K562 (cell line): Measurements from ENCODE around the gene HP. TPM values are rescaled to one million over a fixed set of nuclear protein-coding genes. Genes with fewer than 3 reads are reported as not detected.

Experiments used
- CBX1 ChIP-seq: sonication (generic); IDR thresholded peaks from 2 replicates; pipeline ENCODE4 v1.6.1; 2016; ENCODE audit warnings: antibody characterized with exemption, low read depth, mild to moderate bottlenecking
- CEBPB ChIP-seq: fragments of 450-650 bp; IDR thresholded peaks from 2 replicates; pipeline ENCODE4 v1.6.1; 2016; ENCODE audit warnings: missing genetic modification characterization, missing compliant biosample characterization
- CHD1 ChIP-seq: fragments of 200-600 bp; sonication (generic); IDR thresholded peaks from one replicate; pipeline ENCODE4 v1.6.1; 2012; ENCODE audit warnings: mild to moderate bottlenecking, moderate library complexity, low read length, inconsistent platforms
- CHD4 ChIP-seq: fragments of 200-600 bp; sonication (generic); IDR thresholded peaks from 3 replicates; pipeline ENCODE4 v1.6.1; 2012; ENCODE audit warnings: low read depth, mild to moderate bottlenecking, mixed read lengths, low read length, inconsistent platforms; ENCODE audit not compliant: insufficient read depth, insufficient replicate concordance, poor library complexity, severe bottlenecking
- CREBBP ChIP-seq: IDR thresholded peaks from one replicate; pipeline ENCODE4 v1.6.1; 2012; ENCODE audit warnings: low read depth, mild to moderate bottlenecking, control low read depth, inconsistent platforms, low read length
- ESRRA ChIP-seq: fragments of 450-650 bp; IDR thresholded peaks from 2 replicates; pipeline ENCODE4 v1.6.1; 2014; ENCODE audit warnings: low read depth, mild to moderate bottlenecking, moderate library complexity, borderline replicate concordance
- GATAD2B ChIP-seq: fragments of 450-650 bp; IDR thresholded peaks from 2 replicates; pipeline ENCODE4 v1.6.1; 2017; ENCODE audit warnings: mild to moderate bottlenecking, borderline replicate concordance
- KDM4B ChIP-seq, 2 experiments: fragments of 450-650 bp in 1 of 2; sonication (generic) in 1 of 2; IDR thresholded peaks; 2 replicates each; pipeline ENCODE4 v1.6.1; 2016 to 2017; ENCODE audit warnings: borderline replicate concordance in 2 of 2, antibody characterized with exemption in 1 of 2, low read depth in 1 of 2, mild to moderate bottlenecking in 1 of 2
- MCM2 ChIP-seq: fragments of 450-650 bp; IDR thresholded peaks from 2 replicates; pipeline ENCODE4 v1.6.1; 2017; ENCODE audit warnings: low read depth, mild to moderate bottlenecking
- PHB2 ChIP-seq: fragments of 450-650 bp; IDR thresholded peaks from 2 replicates; pipeline ENCODE4 v1.6.1; 2017; ENCODE audit warnings: low read depth
- SMARCA5 ChIP-seq: fragments of 450-650 bp; IDR thresholded peaks from 2 replicates; pipeline ENCODE4 v1.6.1; 2016
- SP2 ChIP-seq: IDR thresholded peaks from 2 replicates; pipeline ENCODE4 v1.6.1; 2011; ENCODE audit warnings: mild to moderate bottlenecking, low read depth, low read length, moderate library complexity; ENCODE audit not compliant: poor library complexity, severe bottlenecking; ENCODE audit errors: extremely low read depth
- ZFX ChIP-seq: sonication (generic); formaldehyde crosslinking; IDR thresholded peaks from 2 replicates; pipeline ENCODE4 v1.8.0; 2022; ENCODE audit warnings: mild to moderate bottlenecking, missing genetic modification reagents, moderate library complexity
- ZNF175 ChIP-seq: fragments of 200-800 bp; sonication (Bioruptor generic); IDR thresholded peaks from 2 replicates; pipeline ENCODE4 v1.6.1; 2016; ENCODE audit warnings: low read depth, mild to moderate bottlenecking, missing genetic modification characterization, missing compliant biosample characterization
- ZNF24 ChIP-seq: fragments of 450-650 bp; IDR thresholded peaks from 2 replicates; pipeline ENCODE4 v1.6.1; 2016
- ZNF561 ChIP-seq: fragments of 450-650 bp; formaldehyde crosslinking; conservative IDR thresholded peaks from 2 replicates; pipeline ENCODE4 v1.4.0; 2020; ENCODE audit warnings: mild to moderate bottlenecking, moderate library complexity
- polyA plus RNA-seq, 8 experiments: library from polyadenylated mRNA; depleted of rRNA in 4 of 8; stranded (reverse) in 5 of 8; unstranded in 3 of 8; fragments of >200 nt; fragmentation: Nextera tagmentation in 2 of 8; fragmentation: Illumina TruSeq in 1 of 8; extraction: Ambion mirVana in 2 of 8; extraction: Trizol in 1 of 8; gene quantifications; 2 replicates each; pipeline versions ENCODE4 v1.2.1 to v1.2.3, GENCODE V29; 2011 to 2014; ENCODE audit warnings: inconsistent platforms in 1 of 8, missing spikeins in 1 of 8
- total RNA-seq, 7 experiments: library from RNA; depleted of rRNA in 6 of 7; stranded (reverse); fragments of >200 nt in 6 of 7; fragmentation: Illumina TruSeq in 2 of 7; extraction: Trizol in 2 of 7; gene quantifications; 2 replicates each; pipeline versions ENCODE4 v1.2.1 to v1.2.3, GENCODE V29; 2011 to 2021; ENCODE audit warnings: low replicate concordance in 1 of 7
- TF ChIP-seq, protein P1 (sequence below): sonication (generic); formaldehyde crosslinking; IDR thresholded peaks from 2 replicates; pipeline ENCODE4 v1.5.0; 2020; ENCODE audit warnings: missing genetic modification reagents
- TF ChIP-seq, protein P2 (sequence below), 2 experiments: fragments of 450-650 bp in 1 of 2; sonication (generic) in 1 of 2; formaldehyde crosslinking in 1 of 2; IDR thresholded peaks; 2 replicates each; pipeline versions ENCODE4 v1.7.1 to v1.9.0; 2016 to 2022; ENCODE audit warnings: inconsistent platforms in 1 of 2, mild to moderate bottlenecking in 1 of 2, missing genetic modification reagents in 1 of 2

Gene HP
- total and polyA plus RNA-seq, 9 of the 15 experiments (the other 6 are each of a cell fraction or from before 2014, with no cell fraction given), result 0.04 to 8.7 TPM; not detected in 7

DNA sequence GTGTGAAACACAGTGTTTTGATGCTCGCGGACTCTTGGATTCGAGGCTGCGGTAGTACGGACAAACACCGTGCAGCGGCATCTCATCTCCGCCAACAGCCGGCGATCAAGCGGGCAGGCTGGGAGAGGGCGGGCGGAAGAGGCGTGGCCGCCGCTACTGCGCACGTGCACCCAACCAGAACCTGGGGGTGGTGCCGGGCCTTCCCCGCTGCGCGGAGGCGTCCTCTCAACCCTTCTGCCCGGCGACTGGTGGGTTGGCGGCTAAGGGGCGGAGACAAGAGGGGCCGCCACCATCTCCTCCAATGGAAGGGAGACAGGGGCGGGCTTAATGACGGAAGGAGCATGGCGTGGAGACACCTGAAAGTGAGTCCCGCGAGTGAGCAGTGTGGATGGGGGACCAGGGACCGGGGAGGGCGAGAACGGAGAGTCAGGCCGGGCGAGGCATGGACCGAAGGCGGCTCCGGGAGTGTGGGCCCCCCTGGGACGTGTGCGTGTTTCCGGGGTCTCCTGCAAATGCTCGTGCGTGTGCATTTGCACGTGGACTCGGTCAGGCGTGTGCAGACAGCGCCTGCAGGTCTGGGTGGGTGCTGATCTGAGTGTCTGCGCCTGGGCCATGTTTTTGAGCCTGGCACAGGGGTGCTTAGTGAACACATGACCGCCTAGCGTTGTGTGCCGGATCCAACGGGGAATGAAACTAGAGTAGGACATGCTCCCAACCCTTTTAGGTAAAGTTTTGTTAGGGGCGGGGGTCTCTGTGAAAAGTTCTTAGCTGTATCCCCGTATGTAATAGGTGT, 45.7 kb upstream of the HP start, which contains the start of gene DHODH (continued):
- TF ChIP-seq CHD4, result no peak
- TF ChIP-seq CBX1, result no peak
- no peak; the same call in 1 of the 2 replicates for TF ChIP-seq ESRRA
- no peak for TF ChIP-seq CREBBP
- no peak for TF ChIP-seq ZNF24
- TF ChIP-seq KDM4B (IDR thresholded peaks at IDR 0.05; ENCODE audit: borderline replicate concordance in 2 of 2, low read depth in 1 of 2), result peak in 1 of 2 experiments; percentile 63; a peak in 1 of 4 replicates
- no peak for TF ChIP-seq PHB2
- TF ChIP-seq CEBPB (tag), result no peak
- TF ChIP-seq, protein P1, sequence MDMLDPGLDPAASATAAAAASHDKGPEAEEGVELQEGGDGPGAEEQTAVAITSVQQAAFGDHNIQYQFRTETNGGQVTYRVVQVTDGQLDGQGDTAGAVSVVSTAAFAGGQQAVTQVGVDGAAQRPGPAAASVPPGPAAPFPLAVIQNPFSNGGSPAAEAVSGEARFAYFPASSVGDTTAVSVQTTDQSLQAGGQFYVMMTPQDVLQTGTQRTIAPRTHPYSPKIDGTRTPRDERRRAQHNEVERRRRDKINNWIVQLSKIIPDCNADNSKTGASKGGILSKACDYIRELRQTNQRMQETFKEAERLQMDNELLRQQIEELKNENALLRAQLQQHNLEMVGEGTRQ (CRISPR knock-in tag), result peak; percentile 60
- peak; percentile 58 for TF ChIP-seq SP2
- TF ChIP-seq, protein P2, sequence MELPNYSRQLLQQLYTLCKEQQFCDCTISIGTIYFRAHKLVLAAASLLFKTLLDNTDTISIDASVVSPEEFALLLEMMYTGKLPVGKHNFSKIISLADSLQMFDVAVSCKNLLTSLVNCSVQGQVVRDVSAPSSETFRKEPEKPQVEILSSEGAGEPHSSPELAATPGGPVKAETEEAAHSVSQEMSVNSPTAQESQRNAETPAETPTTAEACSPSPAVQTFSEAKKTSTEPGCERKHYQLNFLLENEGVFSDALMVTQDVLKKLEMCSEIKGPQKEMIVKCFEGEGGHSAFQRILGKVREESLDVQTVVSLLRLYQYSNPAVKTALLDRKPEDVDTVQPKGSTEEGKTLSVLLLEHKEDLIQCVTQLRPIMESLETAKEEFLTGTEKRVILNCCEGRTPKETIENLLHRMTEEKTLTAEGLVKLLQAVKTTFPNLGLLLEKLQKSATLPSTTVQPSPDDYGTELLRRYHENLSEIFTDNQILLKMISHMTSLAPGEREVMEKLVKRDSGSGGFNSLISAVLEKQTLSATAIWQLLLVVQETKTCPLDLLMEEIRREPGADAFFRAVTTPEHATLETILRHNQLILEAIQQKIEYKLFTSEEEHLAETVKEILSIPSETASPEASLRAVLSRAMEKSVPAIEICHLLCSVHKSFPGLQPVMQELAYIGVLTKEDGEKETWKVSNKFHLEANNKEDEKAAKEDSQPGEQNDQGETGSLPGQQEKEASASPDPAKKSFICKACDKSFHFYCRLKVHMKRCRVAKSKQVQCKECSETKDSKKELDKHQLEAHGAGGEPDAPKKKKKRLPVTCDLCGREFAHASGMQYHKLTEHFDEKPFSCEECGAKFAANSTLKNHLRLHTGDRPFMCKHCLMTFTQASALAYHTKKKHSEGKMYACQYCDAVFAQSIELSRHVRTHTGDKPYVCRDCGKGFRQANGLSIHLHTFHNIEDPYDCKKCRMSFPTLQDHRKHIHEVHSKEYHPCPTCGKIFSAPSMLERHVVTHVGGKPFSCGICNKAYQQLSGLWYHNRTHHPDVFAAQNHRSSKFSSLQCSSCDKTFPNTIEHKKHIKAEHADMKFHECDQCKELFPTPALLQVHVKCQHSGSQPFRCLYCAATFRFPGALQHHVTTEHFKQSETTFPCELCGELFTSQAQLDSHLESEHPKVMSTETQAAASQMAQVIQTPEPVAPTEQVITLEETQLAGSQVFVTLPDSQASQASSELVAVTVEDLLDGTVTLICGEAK (IDR thresholded peaks at IDR 0.05), result peak; percentile 71
- TF ChIP-seq, protein P2 (CRISPR knock-in tag; IDR thresholded peaks at IDR 0.05), result no peak
- no peak for TF ChIP-seq ZNF561 (CRISPR knock-in tag)
- TF ChIP-seq GATAD2B, result no peak
- peak; percentile 46; the same call in 1 of the 2 replicates for TF ChIP-seq ZFX (CRISPR knock-in tag)
- TF ChIP-seq SMARCA5, result no peak
- peak; percentile 48 for TF ChIP-seq CHD1
- no peak for TF ChIP-seq MCM2
- no peak for TF ChIP-seq ZNF175 (CRISPR knock-in tag)
